Erythroblast (primary cell): ENCODE data around the gene TPK1.

Source experiments
- GATA1 ChIP-seq: IDR thresholded peaks from 2 replicates; pipeline ENCODE4 v1.6.1; 2011; ENCODE audit warnings: low read depth, mild to moderate bottlenecking, control low read depth, low read length, moderate library complexity
- POLR2A ChIP-seq: IDR thresholded peaks from 2 replicates; pipeline ENCODE4 v1.6.1; 2011; ENCODE audit warnings: mild to moderate bottlenecking, low read length

DNA sequence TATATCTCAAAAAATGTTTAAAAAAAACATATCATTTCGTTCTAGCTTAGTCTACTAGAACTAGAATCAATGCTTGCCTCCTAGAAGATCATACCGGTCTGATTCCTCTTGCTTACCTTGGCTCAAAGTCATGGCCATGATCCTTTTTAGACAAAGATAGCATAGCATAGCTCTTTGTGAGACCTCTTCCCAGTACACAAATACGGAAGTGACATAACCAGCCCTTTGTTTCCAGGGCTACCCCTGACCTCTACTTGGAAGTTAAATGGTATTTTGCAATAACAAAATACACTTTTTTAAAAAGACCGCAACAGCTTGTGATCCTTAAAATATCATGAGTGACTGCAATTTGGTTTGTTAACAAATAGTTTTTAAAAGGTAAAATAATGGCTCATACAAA is 301.7 kb downstream of the TPK1 start:
- TF ChIP-seq POLR2A: no peak
- no peak for TF ChIP-seq GATA1
